Measurements from ENCODE around the gene PROC.

- TF ChIP-seq POLR2A (IDR thresholded peaks at IDR 0.05; ENCODE audit: low read length) (no peak), GATA1 (IDR thresholded peaks at IDR 0.05; ENCODE audit: low read depth, low read length) (no peak)
Observed at GRCh38 chr2:127406454-127406853, 11.8 kb upstream of the PROC start.

Data from erythroblast (primary cell).